ENCODE results near the gene PLPP3.

The PLPP3 gene

GRCh38 chr1:56517404-56518130 lies 61.8 kb downstream of the PLPP3 start:
- DNase-seq, result no peak

- no peak for DNase-seq
Measured at GRCh38 chr1:56516539-56517252, 62.7 kb downstream of the PLPP3 start.

- no peak for DNase-seq
Measured at GRCh38 chr1:56515898-56516538, 63.3 kb downstream of the PLPP3 start.

- no peak for DNase-seq
Measured at GRCh38 chr1:56512724-56513494, 66.5 kb downstream of the PLPP3 start.

- no peak for DNase-seq
Measured at GRCh38 chr1:56511766-56512165, 67.6 kb downstream of the PLPP3 start.

- no peak for DNase-seq
Measured at GRCh38 chr1:56511364-56511763, 68.0 kb downstream of the PLPP3 start.

- DNase-seq, result no peak
Measured at GRCh38 chr1:56510642-56511021, 68.7 kb downstream of the PLPP3 start.

GRCh38 chr1:56509713-56510641 lies 69.4 kb downstream of the PLPP3 start:
- no peak for DNase-seq

GRCh38 chr1:56508523-56508983 lies 70.8 kb downstream of the PLPP3 start:
- no peak for DNase-seq

GRCh38 chr1:56507925-56508522 lies 71.3 kb downstream of the PLPP3 start:
- DNase-seq, result no peak

- no peak for DNase-seq
Measured at GRCh38 chr1:56506951-56507491, 72.3 kb downstream of the PLPP3 start.

GRCh38 chr1:56505792-56506743 lies 73.3 kb downstream of the PLPP3 start:
- DNase-seq, result no peak

GRCh38 chr1:56502700-56503245 lies 76.6 kb downstream of the PLPP3 start:
- no peak for DNase-seq

- no peak for DNase-seq
Measured at GRCh38 chr1:56501888-56502287, 77.5 kb downstream of the PLPP3 start.

GRCh38 chr1:56501426-56501825 lies 77.9 kb downstream of the PLPP3 start:
- DNase-seq, result no peak

GRCh38 chr1:56496821-56497772 lies 82.3 kb downstream of the PLPP3 start:
- DNase-seq, result no peak

GRCh38 chr1:56496158-56496557 lies 83.2 kb downstream of the PLPP3 start:
- no peak for DNase-seq

- DNase-seq, result no peak
Measured at GRCh38 chr1:56495538-56495937, 83.8 kb downstream of the PLPP3 start.

GRCh38 chr1:56494306-56494705 lies 85.1 kb downstream of the PLPP3 start:
- no peak for DNase-seq

Measured in GOT3 (cell line).